PFSK-1 (cell line): ENCODE data around the gene TEPSIN.
A peak's percentile ranks its signal among the peaks of the same experiment; 100 is the strongest.

Experiments used
- FOXP2 ChIP-seq: optimal IDR thresholded peaks from 2 replicates; pipeline ENCODE3; 2011; ENCODE audit warnings: borderline replicate concordance, control low read depth, inconsistent platforms; ENCODE audit not compliant: insufficient read depth; ENCODE audit errors: extremely low read length, extremely low read depth
- POLR2AphosphoS5 ChIP-seq: IDR thresholded peaks from 2 replicates; pipeline ENCODE4 v1.6.1; 2012; ENCODE audit warnings: low read depth, mild to moderate bottlenecking, control low read depth, low read length, moderate library complexity
- REST ChIP-seq, 2 experiments: IDR thresholded peaks; 2 replicates each; pipeline versions ENCODE4 v1.6.1 to v1.8.0; 2011 to 2012; ENCODE audit warnings: low read depth in 2 of 2, low read length in 2 of 2, control low read depth in 1 of 2, inconsistent platforms in 1 of 2, mild to moderate bottlenecking in 1 of 2, moderate library complexity in 1 of 2; ENCODE audit not compliant: insufficient read depth in 1 of 2
- SIN3A ChIP-seq: IDR thresholded peaks from 2 replicates; pipeline ENCODE4 v1.6.1; 2012; ENCODE audit warnings: mild to moderate bottlenecking, low read length, moderate library complexity, borderline replicate concordance; ENCODE audit not compliant: insufficient read depth
- TAF1 ChIP-seq: IDR thresholded peaks from 2 replicates; pipeline ENCODE4 v1.6.1; 2012; ENCODE audit warnings: low read length, control low read depth, borderline replicate concordance; ENCODE audit not compliant: insufficient read depth

TEPSIN gene

GRCh38 chr17:81247339-81247990, 8.6 kb upstream of the TEPSIN start:
- TF ChIP-seq POLR2AphosphoS5 (no peak), SIN3A (no peak), REST (IDR thresholded peaks at IDR 0.05; ENCODE audit: insufficient read depth in 1 of 2, low read depth in 2 of 2, low read length in 2 of 2) (no peak), TAF1 (no peak), FOXP2 (no peak)

DNA sequence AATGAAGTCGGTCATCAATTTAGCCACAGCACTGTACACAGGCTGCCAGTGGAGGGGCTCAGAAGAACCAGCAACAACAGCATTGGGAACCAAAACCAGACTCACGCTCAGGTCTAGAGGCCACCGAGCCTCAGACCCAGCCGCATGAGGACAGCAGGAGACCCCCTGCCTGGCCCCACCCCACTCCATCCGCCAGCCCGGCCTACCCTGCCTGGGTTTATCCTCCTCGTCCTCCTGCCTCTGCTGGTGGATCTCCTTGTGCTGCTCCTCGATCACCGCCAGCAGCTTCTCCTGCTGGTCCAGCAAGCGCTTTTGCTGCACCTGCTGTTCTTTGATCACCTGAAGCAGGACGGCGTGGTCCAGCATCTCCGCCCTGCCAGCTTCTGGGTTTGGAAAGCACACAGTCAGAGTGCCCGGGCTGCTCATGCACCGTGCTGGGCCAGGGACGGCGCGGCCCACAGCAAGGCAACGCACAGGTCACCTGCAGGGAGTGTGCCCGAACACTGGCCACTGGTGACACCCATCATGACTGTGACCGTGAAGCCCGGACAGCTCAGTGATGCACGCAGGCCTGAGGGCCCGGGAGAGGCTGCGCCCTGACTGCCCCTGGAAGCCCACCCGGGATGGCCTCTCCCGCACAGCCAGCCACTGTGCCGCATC, 8.0 kb upstream of the TEPSIN start:
- TF ChIP-seq SIN3A (no peak), REST (IDR thresholded peaks at IDR 0.05; ENCODE audit: insufficient read depth in 1 of 2, low read depth in 2 of 2, low read length in 2 of 2) (no peak), TAF1 (no peak), POLR2AphosphoS5 (no peak), FOXP2 (no peak)

DNA sequence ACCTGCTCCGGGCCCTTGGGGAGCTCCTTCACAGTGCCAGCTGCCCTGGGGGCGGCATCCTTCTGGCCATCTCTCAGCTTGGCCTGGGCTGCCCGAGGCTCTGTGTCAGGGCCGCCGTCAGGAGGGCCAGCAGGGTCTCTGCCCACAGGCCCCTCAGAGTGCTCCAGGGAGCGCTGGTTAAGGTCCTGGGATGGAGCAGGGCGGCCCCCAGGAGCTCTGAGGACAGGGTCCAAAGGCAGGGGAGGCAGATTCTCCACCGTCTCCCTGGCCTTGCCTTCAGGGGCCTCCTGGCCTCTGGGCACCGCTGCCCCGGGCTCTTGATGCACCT, 7.5 kb upstream of the TEPSIN start:
- TF ChIP-seq REST (IDR thresholded peaks at IDR 0.05; ENCODE audit: insufficient read depth in 1 of 2, low read depth in 2 of 2, low read length in 2 of 2) (no peak), TAF1 (no peak), FOXP2 (no peak), SIN3A (no peak), POLR2AphosphoS5 (no peak)

GRCh38 chr17:81245665-81246342, 6.9 kb upstream of the TEPSIN start:
- TF ChIP-seq FOXP2 (no peak), POLR2AphosphoS5 (0 out of 2 replicates have a peak, but pooled peaks have one; percentile 5)

DNA sequence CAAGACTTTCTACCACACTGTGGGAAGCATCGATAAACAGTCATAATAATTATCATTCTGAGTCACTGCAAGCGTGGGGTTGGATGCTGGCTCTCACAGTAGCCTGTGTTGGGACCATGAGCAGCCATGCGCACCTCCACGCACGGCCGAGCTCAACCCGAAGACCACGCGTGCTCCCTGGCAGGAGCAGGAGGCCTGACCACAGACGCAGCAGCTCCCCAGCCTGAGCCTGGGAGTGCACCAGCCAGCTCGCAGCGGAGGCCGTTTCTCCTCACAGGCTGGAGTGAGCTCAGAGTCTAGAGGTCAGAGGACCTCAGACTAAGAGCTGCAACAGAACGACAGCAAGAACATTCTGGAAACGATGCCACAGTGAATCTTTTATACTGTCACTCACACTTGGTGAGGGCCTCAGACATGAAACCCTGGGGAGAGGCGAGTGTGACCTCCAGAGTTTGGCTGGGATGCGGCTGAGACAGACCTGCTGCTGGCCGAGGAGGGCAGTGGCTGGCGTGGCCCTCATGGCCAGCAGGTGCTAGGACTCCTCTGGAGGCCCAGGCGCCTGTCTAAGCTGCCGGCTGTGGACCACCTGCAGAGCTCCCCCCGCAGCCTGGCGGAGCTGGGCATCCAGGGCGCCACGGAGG, 6.3 kb upstream of the TEPSIN start:
- TF ChIP-seq TAF1 (no peak), POLR2AphosphoS5 (peak; percentile 2; the same call in 1 of the 2 replicates)
